HepG2 (cell line): Measurements from ENCODE around the gene ANKRD7. TPM values are rescaled to one million over a fixed set of nuclear protein-coding genes. Genes with fewer than 3 reads are reported as not detected.

Source experiments
- ATAC-seq: fragments of 200-7000 bp; cut with Tn5 transposase; 3 replicates; pipeline ENCODE4 v1.9.1; 2020; ENCODE audit warnings: mild to moderate bottlenecking, moderate library complexity
- BruUV-seq: library from RNA; stranded (reverse); fragments of 400-500 nt; replicated peaks from 2 replicates; lab custom pipeline; 2021; lab: Mats Ljungman, UMichigan
- CTCF ChIA-PET: fragments of 300-600 bp; formaldehyde crosslinking; extraction: SDS; loops from one replicate; lab custom pipeline; 2021; ENCODE audit warnings: low total read pairs, inconsistent platforms, low intra/inter-chr PET ratio; lab: Yijun Ruan, JAX
- POLR2A ChIA-PET: fragments of 350-600 bp; sonication (Branson Sonifier 250); formaldehyde crosslinking; loops from one replicate; lab custom pipeline; 2020; ENCODE audit warnings: antibody characterized with exemption, inconsistent platforms; lab: Yijun Ruan, JAX
- DNase-seq: peaks from one replicate; pipeline ENCODE4 v3.0.0-alpha.2; 2015; ENCODE audit warnings: low spot score
- FAIRE-seq: peaks from 3 replicates; lab custom pipeline; 2011; peaks lifted over from hg19 to GRCh38; lab: Jason Lieb, UNC
- H2AFZ ChIP-seq: one replicate; pipeline ENCODE4 v1.6.1; 2011; ENCODE audit warnings: low read length, inconsistent platforms
- H3K27ac ChIP-seq: fragments of 300-600 bp; 3 replicates; pipeline ENCODE4 v1.8.0; 2011; ENCODE audit warnings: mixed run types, mild to moderate bottlenecking, mixed read lengths, low read length, inconsistent platforms; ENCODE audit not compliant: insufficient read depth; ENCODE audit errors: extremely low read length
- H3K27me3 ChIP-seq, 2 experiments: fragments of 200-600 bp in 1 of 2; 2 replicates in 1 of 2; 3 replicates in 1 of 2; pipeline versions ENCODE4 v1.6.0 to v1.8.0; 2011; ENCODE audit warnings: low read length in 2 of 2, mild to moderate bottlenecking in 2 of 2, moderate library complexity in 2 of 2, inconsistent platforms in 1 of 2; ENCODE audit not compliant: insufficient read depth in 2 of 2, control insufficient read depth in 1 of 2
- H3K36me3 ChIP-seq, 2 experiments: fragments of 200-600 bp in 1 of 2; replicated peaks in 1 of 2; 2 replicates in 1 of 2; 3 replicates in 1 of 2; pipeline versions ENCODE4 v1.5.1 to v1.8.0; 2011; ENCODE audit warnings: low read length in 2 of 2, inconsistent platforms in 1 of 2; ENCODE audit not compliant: insufficient read depth in 2 of 2, control insufficient read depth in 1 of 2
- H3K4me1 ChIP-seq: 2 replicates; pipeline ENCODE4 v1.5.1; 2012; ENCODE audit warnings: low read length, inconsistent platforms; ENCODE audit not compliant: insufficient read depth
- H3K4me2 ChIP-seq: 2 replicates; pipeline ENCODE4 v1.6.0; 2011; ENCODE audit warnings: low read depth, low read length, inconsistent platforms
- H3K4me3 ChIP-seq, 3 experiments: fragments of 200-600 bp in 1 of 3; sonication (generic), shearing (Covaris generic) in 1 of 3; replicated peaks in 1 of 3; 2 replicates each; pipeline ENCODE4 v1.5.1; 2011 to 2016; ENCODE audit warnings: low read length in 3 of 3, inconsistent platforms in 2 of 3, low read depth in 2 of 3, mild to moderate bottlenecking in 2 of 3, control low read depth in 1 of 3, mixed read lengths in 1 of 3; ENCODE audit not compliant: insufficient read depth in 1 of 3
- H3K79me2 ChIP-seq: one replicate; pipeline ENCODE4 v1.6.1; 2011; ENCODE audit warnings: low read length, inconsistent platforms; ENCODE audit not compliant: insufficient read depth
- H3K9ac ChIP-seq: 2 replicates; pipeline ENCODE4 v1.6.0; 2011; ENCODE audit warnings: mild to moderate bottlenecking, low read depth, low read length, inconsistent platforms; ENCODE audit not compliant: insufficient read depth
- H3K9me3 ChIP-seq: 2 replicates; pipeline ENCODE4 v1.5.1; 2012; ENCODE audit warnings: mild to moderate bottlenecking, low read length
- H4K20me1 ChIP-seq: 2 replicates; pipeline ENCODE4 v1.6.0; 2011; ENCODE audit warnings: inconsistent platforms, mild to moderate bottlenecking, low read length, moderate library complexity; ENCODE audit not compliant: insufficient read depth
- BHLHE40 ChIP-seq: IDR thresholded peaks from 2 replicates; pipeline ENCODE4 v1.6.1; 2011; ENCODE audit warnings: low read length, improper control_type of control experiment
- CTCF ChIP-seq: sonication (generic); formaldehyde crosslinking; IDR thresholded peaks from 2 replicates; pipeline ENCODE4 v1.5.0; 2020; ENCODE audit warnings: mild to moderate bottlenecking, missing genetic modification reagents, moderate library complexity
- RFX3 ChIP-seq: IDR thresholded peaks from 2 replicates; pipeline ENCODE4 v1.6.1; 2016; ENCODE audit warnings: missing biosample characterization, missing genetic modification reagents
- SP140L ChIP-seq: sonication (generic); formaldehyde crosslinking; IDR thresholded peaks from 2 replicates; pipeline ENCODE4 v1.4.0; 2020; ENCODE audit warnings: missing genetic modification reagents, borderline replicate concordance
- ZNF501 ChIP-seq: sonication (generic); formaldehyde crosslinking; IDR thresholded peaks from 2 replicates; pipeline ENCODE4 v1.5.1; 2020; ENCODE audit warnings: mild to moderate bottlenecking, moderate library complexity, missing genetic modification reagents
- ZNF556 ChIP-seq: sonication (generic); formaldehyde crosslinking; IDR thresholded peaks from 2 replicates; pipeline ENCODE4 v1.4.0; 2020; ENCODE audit warnings: mild to moderate bottlenecking, missing genetic modification reagents, borderline replicate concordance
- WGBS: methylation state at CpG from one replicate; pipeline ENCODE4 v1.1.6; 2017; ENCODE audit warnings: low lambda C conversion rate; 5-methylcytosine and 5-hydroxymethylcytosine counted together
- in situ Hi-C: cut with HindIII; loops from 2 replicates; pipeline ENCODE4 v1.10.0; 2017; ENCODE audit warnings: low pct_unique_long_range_greater_than_20kb; ENCODE audit not compliant: extremely low pct_ligation_motif_present
- intact Hi-C: fragments of 100-400 bp; cut with micrococcal nuclease; formaldehyde crosslinking; loops from one replicate; pipeline ENCODE4 v1.10.0; 2022; ENCODE audit not compliant: unreplicated experiment
- polyA plus RNA-seq, 8 experiments: library from polyadenylated mRNA; depleted of rRNA in 3 of 8; stranded (reverse) in 7 of 8; unstranded in 1 of 8; fragments of >200 nt; fragmentation: Illumina TruSeq in 4 of 8; extraction: Trizol in 4 of 8; gene quantifications; 2 replicates each; pipeline versions ENCODE4 v1.2.1 to v1.2.3, GENCODE V29; 2011 to 2016; ENCODE audit warnings: low read depth in 4 of 8, missing spikeins in 1 of 8, mixed read lengths in 1 of 8; ENCODE audit not compliant: insufficient read depth in 1 of 8
- total RNA-seq, 5 experiments: library from RNA; depleted of rRNA; stranded (reverse); fragments of >200 nt; fragmentation: Illumina TruSeq; extraction: Trizol; gene quantifications; 2 replicates each; pipeline ENCODE4 v1.2.3, GENCODE V29; 2016; ENCODE audit warnings: low read depth in 1 of 5

Gene ANKRD7
- total and polyA plus RNA-seq, 2 of the 13 experiments (the other 11 are each of a cell fraction or from before 2014, with no cell fraction given), result not detected

DNA sequence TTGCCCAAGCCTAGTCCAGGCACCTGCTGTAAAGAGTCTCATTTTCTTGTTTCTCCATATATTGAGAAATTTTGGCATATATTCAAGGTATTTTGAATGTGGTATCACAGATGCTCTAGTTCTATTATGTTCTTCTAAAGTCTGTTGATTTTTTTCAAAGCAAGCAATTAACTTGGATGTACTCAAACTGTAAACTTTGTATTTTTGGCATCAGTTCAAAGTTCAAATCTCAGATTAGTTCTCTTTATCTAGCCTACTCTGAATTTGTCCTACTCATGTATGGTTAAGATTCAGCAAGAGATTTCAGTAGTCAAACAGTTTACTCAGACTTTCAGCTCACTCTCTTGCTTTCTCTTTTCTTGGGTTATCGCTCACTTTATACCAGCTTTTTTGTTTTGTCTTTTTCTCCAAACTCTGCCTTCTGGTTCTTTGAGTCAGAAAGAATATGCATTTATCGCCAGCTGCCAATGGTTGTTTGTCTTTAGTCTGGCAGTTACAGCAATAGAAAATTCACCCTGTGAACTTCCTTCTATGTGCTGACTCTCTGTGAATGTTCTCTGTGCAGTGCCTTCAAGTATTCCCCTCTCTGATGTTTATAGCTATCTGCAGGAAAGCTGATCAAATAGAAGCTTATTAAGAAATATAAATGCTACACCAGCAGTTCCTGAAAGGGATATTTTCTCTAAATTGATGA lies 56.0 kb downstream of the ANKRD7 start:
- no peak for FAIRE-seq
- Histone ChIP-seq H3K9me3 (peaks cover 13% of the 10 kb centered on the region), H3K27me3 (no peaks in the 10 kb centered on the region), H3K4me3 (no peak overlapping the region), H3K79me2 (no peaks in the 10 kb centered on the region), H2AFZ (no peak overlapping the region), H3K27ac (no peak overlapping the region), H3K4me2 (no peak overlapping the region), H3K36me3 (no peaks in the 10 kb centered on the region), H4K20me1 (no peaks in the 10 kb centered on the region), H3K4me1 (no peaks in the 10 kb centered on the region), H3K9ac (no peak overlapping the region)
- CTCF ChIA-PET, result no interaction called here
- no TSS peak for BruUV-seq
- POLR2A ChIA-PET, result no interaction called here
- TF ChIP-seq CTCF (CRISPR knock-in tag) (no peak), SP140L (CRISPR knock-in tag) (no peak), ZNF556 (CRISPR knock-in tag) (no peak)
- intact Hi-C loops (no loop called here), in situ Hi-C loops (no loop called here)
- 1% methylated on average over 2 of the region's 2 CpGs for WGBS
- no peak for DNase-seq
- ATAC-seq, result no peak

- Histone ChIP-seq H3K27ac (no peak overlapping the region), H3K27me3 (no peaks in the 10 kb centered on the region), H3K4me1 (no peaks in the 10 kb centered on the region), H3K79me2 (no peaks in the 10 kb centered on the region), H3K4me3 (no peak overlapping the region), H3K36me3 (no peaks in the 10 kb centered on the region), H4K20me1 (no peaks in the 10 kb centered on the region), H2AFZ (no peak overlapping the region)
- in situ Hi-C loops (no loop called here), intact Hi-C loops (no loop called here)
- CTCF ChIA-PET, result no interaction called here
- ATAC-seq, result no peak
- DNase-seq, result no peak
- no peak for FAIRE-seq
- TF ChIP-seq RFX3 (CRISPR knock-in tag) (no peak), BHLHE40 (no peak), ZNF501 (CRISPR knock-in tag) (no peak)
- TF ChIP-seq, all 625 proteins: peak for 0
- Histone ChIP-seq H3K4me2 (no peak overlapping the region), H3K9me3 (peaks cover 20% of the 10 kb centered on the region), H3K9ac (no peak overlapping the region)
- WGBS, result 0% methylated on average over 3 of the region's 3 CpGs
- BruUV-seq, result no TSS peak
- POLR2A ChIA-PET, result no interaction called here
Measured at GRCh38 chr7:118281196-118281595, 56.7 kb downstream of the ANKRD7 start.
